ENCODE measurements around the gene DDX49. TPM values are rescaled to one million over a fixed set of nuclear protein-coding genes. Genes with fewer than 3 reads are reported as not detected.
"Not testable (repeated sequence)": the region's sequence is repeated elsewhere in the genome, so short reads cannot be mapped to it uniquely, and the experiment has no call there.

DDX49 gene
- total RNA-seq, 1 donor from 2014 or later, result 54.9 TPM

DNA sequence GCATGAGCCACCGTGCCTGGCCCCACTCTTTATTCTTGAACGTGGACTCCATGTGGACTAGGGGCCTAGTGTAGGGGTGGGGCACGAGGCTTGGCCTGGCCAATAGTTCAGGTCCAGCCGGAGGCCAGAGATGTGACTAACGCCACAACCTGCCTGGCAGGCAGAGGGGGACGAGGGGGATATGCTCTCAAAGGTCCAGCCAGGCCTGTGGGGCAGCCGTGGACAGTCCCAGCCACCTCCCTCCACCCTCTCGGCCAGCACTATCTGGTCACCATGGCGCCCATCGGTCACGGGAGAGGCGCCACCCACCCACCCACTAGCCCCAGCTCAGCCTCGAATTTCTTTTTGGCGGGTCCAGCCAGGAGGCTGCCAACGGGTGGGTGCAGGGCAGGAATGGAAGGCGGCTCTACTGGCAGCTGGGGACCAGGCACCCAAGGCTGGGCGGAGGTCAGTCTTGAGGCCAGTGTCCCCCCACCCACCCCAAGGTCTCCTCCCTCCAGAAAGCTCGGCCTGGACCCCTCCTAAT lies 21.4 kb upstream of the DDX49 start:
- Mint-ChIP-seq H3K9me3 (no peaks in the 10 kb centered on the region), H3K4me1 (peaks cover 12% of the 10 kb centered on the region), H3K4me3 (peak overlapping the region; percentile 90), H3K36me3 (ENCODE audit: low read depth) (no peaks in the 10 kb centered on the region), H3K27ac (ENCODE audit: unreplicated experiment) (no peak overlapping the region), H3K27me3 (ENCODE audit: low read depth) (peaks cover 6% of the 10 kb centered on the region)
- no peak for DNase-seq (ENCODE audit: low read depth, low spot score)
- TF ChIP-seq, protein P1, sequence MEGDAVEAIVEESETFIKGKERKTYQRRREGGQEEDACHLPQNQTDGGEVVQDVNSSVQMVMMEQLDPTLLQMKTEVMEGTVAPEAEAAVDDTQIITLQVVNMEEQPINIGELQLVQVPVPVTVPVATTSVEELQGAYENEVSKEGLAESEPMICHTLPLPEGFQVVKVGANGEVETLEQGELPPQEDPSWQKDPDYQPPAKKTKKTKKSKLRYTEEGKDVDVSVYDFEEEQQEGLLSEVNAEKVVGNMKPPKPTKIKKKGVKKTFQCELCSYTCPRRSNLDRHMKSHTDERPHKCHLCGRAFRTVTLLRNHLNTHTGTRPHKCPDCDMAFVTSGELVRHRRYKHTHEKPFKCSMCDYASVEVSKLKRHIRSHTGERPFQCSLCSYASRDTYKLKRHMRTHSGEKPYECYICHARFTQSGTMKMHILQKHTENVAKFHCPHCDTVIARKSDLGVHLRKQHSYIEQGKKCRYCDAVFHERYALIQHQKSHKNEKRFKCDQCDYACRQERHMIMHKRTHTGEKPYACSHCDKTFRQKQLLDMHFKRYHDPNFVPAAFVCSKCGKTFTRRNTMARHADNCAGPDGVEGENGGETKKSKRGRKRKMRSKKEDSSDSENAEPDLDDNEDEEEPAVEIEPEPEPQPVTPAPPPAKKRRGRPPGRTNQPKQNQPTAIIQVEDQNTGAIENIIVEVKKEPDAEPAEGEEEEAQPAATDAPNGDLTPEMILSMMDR (conservative IDR thresholded peaks at IDR 0.05), result no peak

DNA sequence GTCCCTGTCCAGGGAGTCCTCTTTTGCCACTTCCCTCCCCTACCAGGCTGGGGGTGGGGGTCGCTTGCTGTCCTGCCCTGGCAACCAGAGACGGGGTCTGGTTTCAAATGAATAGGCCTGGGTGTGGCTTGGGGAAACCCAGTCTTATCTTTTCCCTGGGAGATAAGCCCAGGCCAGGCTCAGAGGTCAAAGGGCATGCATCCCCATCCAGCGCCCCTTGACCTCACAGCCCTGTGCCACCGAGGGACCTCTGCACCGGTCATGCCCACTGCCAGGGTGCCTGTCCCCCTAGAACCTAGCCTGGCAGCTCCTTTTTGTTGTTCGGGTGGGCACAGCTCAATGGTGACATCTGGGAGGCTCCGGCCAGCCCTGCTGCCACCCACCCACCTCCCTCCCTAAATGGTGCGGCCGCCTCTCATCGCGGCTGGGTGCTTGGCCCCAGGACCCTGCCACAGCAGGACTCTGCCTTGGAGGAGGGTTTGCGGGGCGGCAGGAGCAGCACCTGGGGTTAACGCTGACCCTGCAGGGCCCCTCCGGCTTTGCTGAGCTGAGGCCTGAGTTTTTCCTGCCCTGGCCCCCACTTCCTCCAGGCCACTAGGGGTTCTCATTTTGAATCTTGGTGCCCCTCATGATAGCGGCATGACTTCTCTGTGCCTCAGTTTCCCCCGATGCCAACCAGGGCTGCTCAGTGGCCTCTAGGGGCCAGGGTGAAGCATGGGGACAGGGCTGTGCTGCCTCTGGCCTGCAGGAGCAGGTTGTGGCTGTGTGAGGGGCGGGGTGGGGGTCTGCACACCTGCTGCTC lies 20.7 kb upstream of the DDX49 start:
- H3K4me1 Mint-ChIP-seq, result peaks cover 12% of the 10 kb centered on the region
- H3K27me3 Mint-ChIP-seq (ENCODE audit: low read depth), result peaks cover 6% of the 10 kb centered on the region
- no peak for DNase-seq (ENCODE audit: low read depth, low spot score)
- H3K27ac Mint-ChIP-seq (ENCODE audit: unreplicated experiment), result no peak overlapping the region
- H3K4me3 Mint-ChIP-seq, result peak overlapping the region; percentile 49
- no peaks in the 10 kb centered on the region for H3K9me3 Mint-ChIP-seq
- TF ChIP-seq, protein P1 (conservative IDR thresholded peaks at IDR 0.05), result no peak
- H3K36me3 Mint-ChIP-seq (ENCODE audit: low read depth), result no peaks in the 10 kb centered on the region

DNA sequence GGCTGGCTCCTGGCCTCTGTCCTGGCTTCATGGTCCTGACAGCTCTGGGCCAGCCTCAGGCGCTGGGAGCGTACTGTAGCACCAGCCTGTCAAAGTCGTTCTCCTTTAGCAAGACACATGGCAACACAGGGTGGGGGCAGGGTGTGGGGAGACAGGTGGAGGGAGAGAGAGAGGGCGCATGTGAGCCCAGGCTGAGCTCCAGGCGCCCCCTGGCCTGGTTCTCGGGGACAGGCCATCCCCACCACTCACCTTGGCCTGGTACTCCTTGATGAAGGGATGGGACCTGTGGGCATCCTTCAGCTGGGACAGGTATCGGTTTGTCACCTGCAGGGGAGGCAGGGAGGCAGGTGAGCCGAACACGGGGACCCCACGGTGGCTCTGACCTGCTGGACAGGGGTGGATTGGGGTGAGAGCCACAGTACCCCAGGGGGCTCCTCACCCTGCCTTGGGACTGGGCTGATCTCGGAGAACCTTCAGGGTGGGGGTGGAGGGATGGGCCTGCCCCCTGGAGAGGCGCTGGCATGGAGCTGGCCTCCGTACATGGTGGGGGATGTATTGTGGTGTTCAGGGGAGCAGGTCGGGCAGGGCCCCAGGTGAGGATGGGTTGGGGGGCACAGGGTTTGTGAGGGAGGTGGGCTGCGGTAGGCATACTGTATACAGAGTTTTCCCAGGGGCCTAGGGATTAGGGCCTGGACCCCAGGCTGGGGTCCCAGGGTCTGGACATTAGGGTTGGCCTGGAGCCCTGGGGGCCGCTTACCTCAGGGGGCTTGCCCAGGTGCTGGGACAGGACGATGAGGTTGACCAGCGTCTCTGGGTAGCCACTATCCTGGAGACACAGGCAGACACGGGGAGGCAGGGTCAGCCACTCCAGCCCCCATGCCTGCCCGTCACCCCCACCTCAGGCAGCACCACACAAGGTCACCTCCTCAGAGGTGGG lies 19.6 kb upstream of the DDX49 start:
- Mint-ChIP-seq H3K27ac (ENCODE audit: unreplicated experiment) (no peak overlapping the region), H3K36me3 (ENCODE audit: low read depth) (no peaks in the 10 kb centered on the region), H3K9me3 (no peaks in the 10 kb centered on the region), H3K27me3 (ENCODE audit: low read depth) (peaks cover 6% of the 10 kb centered on the region), H3K4me3 (no peak overlapping the region), H3K4me1 (peaks cover 8% of the 10 kb centered on the region)
- no peak for DNase-seq (ENCODE audit: low read depth, low spot score)
- TF ChIP-seq, protein P1 (conservative IDR thresholded peaks at IDR 0.05), result no peak

DNA sequence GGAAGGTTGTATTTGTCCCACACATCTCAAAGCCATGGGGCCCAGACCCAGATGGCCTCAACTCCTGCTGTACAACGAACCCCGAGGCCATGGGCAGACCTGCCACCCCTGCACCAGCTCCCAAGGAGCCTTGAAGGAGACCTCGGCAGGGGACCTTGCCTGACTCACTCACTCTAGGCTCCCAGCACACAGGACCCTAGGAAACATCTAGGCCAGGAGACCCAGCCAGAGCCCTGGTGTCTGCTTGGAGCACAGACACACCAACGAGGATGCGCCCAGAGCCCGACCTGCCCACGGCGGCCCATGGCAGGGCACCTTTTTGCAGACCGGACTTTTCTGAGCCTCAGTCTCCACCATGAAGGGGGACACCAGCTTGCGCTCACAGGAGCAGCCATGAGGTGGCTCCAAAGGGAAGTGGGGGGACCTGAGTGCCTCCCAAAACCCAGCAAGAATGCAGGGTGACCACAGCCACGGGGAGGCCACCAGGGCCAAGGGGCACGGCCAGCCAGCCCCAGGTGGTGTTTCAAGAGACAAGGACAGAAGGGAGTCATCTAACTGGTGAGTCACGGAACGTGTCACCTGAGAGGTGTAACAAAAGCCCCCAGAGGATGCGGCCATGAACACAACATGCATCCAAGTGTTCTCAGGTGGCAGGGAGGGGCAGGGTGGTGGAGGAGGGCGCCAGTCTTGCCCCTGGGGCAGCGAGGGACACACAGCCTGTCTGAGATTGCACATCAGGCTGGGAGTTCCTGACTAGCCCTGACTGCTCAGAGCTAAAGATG lies 18.6 kb upstream of the DDX49 start:
- no peak for DNase-seq (ENCODE audit: low read depth, low spot score)
- Mint-ChIP-seq H3K27me3 (ENCODE audit: low read depth) (peaks cover 6% of the 10 kb centered on the region), H3K4me1 (peaks cover 7% of the 10 kb centered on the region), H3K4me3 (peak overlapping the region; percentile 41), H3K36me3 (ENCODE audit: low read depth) (no peaks in the 10 kb centered on the region), H3K9me3 (no peaks in the 10 kb centered on the region), H3K27ac (ENCODE audit: unreplicated experiment) (no peak overlapping the region)
- TF ChIP-seq, protein P1 (conservative IDR thresholded peaks at IDR 0.05), result no peak

DNA sequence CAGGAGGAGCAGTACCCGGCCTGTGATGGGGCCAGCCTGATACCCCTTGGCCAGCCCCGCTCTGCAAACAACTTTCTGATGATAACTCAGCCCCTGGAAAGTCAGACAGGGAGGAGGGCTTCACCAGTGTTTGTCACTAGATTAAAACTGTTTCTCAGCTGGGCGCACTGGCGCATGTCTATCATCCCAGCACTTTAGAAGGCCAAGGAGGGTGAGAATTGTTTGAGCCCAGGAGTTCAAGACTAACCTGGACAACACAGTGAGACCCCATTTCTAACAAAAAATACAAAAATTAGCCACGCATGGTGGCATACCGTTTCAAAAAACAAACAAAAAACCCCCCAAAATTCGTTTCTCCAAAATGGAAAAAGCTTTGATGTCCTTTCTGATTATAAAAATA lies 18.0 kb upstream of the DDX49 start:
- H3K9me3 Mint-ChIP-seq, result no peaks in the 10 kb centered on the region
- H3K4me1 Mint-ChIP-seq, result peaks cover 7% of the 10 kb centered on the region
- TF ChIP-seq, protein P1 (conservative IDR thresholded peaks at IDR 0.05), result no peak
- no peaks in the 10 kb centered on the region for H3K36me3 Mint-ChIP-seq (ENCODE audit: low read depth)
- no peak for DNase-seq (ENCODE audit: low read depth, low spot score)
- peaks cover 6% of the 10 kb centered on the region for H3K27me3 Mint-ChIP-seq (ENCODE audit: low read depth)
- no peak overlapping the region for H3K27ac Mint-ChIP-seq (ENCODE audit: unreplicated experiment)
- no peak overlapping the region for H3K4me3 Mint-ChIP-seq

DNA sequence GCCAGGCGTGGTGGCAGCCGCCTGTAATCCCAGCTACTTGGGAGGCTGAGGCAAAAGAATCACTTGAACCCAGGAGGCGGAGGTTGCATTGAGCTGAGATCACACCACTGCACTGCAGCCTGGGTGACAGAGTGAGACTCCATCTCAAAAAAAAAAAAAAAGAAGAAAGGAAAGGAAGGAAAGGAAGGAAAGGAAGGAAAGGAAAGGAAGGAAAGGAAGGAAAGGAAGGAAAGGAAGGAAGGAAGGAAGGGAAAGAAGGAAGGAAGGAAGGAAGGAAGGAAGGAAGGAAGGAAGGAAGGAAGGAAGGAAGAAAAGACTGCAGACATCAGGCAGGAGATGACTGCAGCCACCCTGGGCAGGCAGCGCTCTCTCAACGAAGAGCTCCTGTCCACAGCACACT lies 17.0 kb upstream of the DDX49 start:
- not testable (repeated sequence) for H3K4me3 Mint-ChIP-seq; H3K27me3 Mint-ChIP-seq (ENCODE audit: low read depth); H3K36me3 Mint-ChIP-seq (ENCODE audit: low read depth); H3K9me3 Mint-ChIP-seq; H3K27ac Mint-ChIP-seq (ENCODE audit: unreplicated experiment); H3K4me1 Mint-ChIP-seq; DNase-seq (ENCODE audit: low read depth, low spot score)

Data from neural crest cell (in vitro differentiated cells).